ENCODE measurements around the gene JUND. TPM values are rescaled to one million over a fixed set of nuclear protein-coding genes. Genes with fewer than 3 reads are reported as not detected.
A peak's percentile ranks its signal among the peaks of the same experiment; 100 is the strongest.

JUND gene
- polyA plus RNA-seq, 2 of the 4 experiments (the other 2 are of a cell fraction) = 65.1 to 68.9 TPM

- H3K4me3 ChIP-seq = peak overlapping the region; percentile 97
- ATAC-seq (peak; percentile 9 to 33; a peak in 5 of 6 replicates), FAIRE-seq (no peak), DNase-seq (ENCODE audit: low read depth in 1 of 2, low spot score in 1 of 2) (peak; percentile 48 to 76)
- H3K4me2 ChIP-seq = peak overlapping the region; percentile 86
- no peak for TF ChIP-seq ZFP36 (IDR thresholded peaks at IDR 0.05; ENCODE audit: borderline replicate concordance, partially characterized antibody)
- TF ChIP-seq TP53 (CRISPR knock-in tag; IDR thresholded peaks at IDR 0.05) = 0 out of 2 replicates have a peak, but pooled peaks have one; percentile 25
- peak; percentile 37; the same call in 1 of the 2 replicates for TF ChIP-seq POLR2A (IDR thresholded peaks at IDR 0.05; ENCODE audit: low read length)
- peak; percentile 60 for TF ChIP-seq MAX (IDR thresholded peaks at IDR 0.05)
- no peak for TF ChIP-seq PHF8 (IDR thresholded peaks at IDR 0.05; ENCODE audit: borderline replicate concordance, low read depth)
- no peak for TF ChIP-seq MYC (IDR thresholded peaks at IDR 0.05; ENCODE audit: borderline replicate concordance, low read length)
- TF ChIP-seq MAZ (IDR thresholded peaks at IDR 0.05; ENCODE audit: borderline replicate concordance, low read depth, low read length) = peak; percentile 94; the same call in 1 of the 2 replicates
- 0 out of 2 replicates have a peak, but pooled peaks have one; percentile 19 for TF ChIP-seq USF2 (IDR thresholded peaks at IDR 0.05)
- no peak for TF ChIP-seq RARB (CRISPR knock-in tag; IDR thresholded peaks at IDR 0.05)
- TF ChIP-seq E2F6 (IDR thresholded peaks at IDR 0.05; ENCODE audit: borderline replicate concordance, low read depth) = no peak
- no peak for TF ChIP-seq EHMT2 (IDR thresholded peaks at IDR 0.05; ENCODE audit: low read depth)
- ChIA-PET POLR2A (interaction anchor here (0.6 to 5.8 kb wide), 18 partner anchors 9 to 564 kb away, joined by 3 to 235 read pairs (median 7); partner anchors contain the start of genes GDF15, LSM4, RAB3A and SSBP4), CTCF (interaction anchor here (0.6 to 10.2 kb wide), 21 partner anchors 11 to 139 kb away, joined by 3 to 158 read pairs (median 6); partner anchors contain the start of genes LSM4, MPV17L2 and SSBP4)
- H3K27ac ChIP-seq = peak overlapping the region; percentile 95 to 99
- H3K9me3 ChIP-seq = no peaks in the 10 kb centered on the region
- peaks cover 35% of the 10 kb centered on the region for H3K4me1 ChIP-seq
- no CpG with 5 or more reads among the region's 111 CpGs for WGBS (ENCODE audit: missing lambda C conversion rate)
Observed at GRCh38 chr19:18280247-18281081, 958 bp downstream of the JUND start.

GRCh38 chr19:18279516-18280246 lies 1.7 kb downstream of the JUND start:
- TF ChIP-seq SMC3 (IDR thresholded peaks at IDR 0.05) (peak; percentile 62), PHF8 (IDR thresholded peaks at IDR 0.05; ENCODE audit: borderline replicate concordance, low read depth) (0 out of 2 replicates have a peak, but pooled peaks have one; percentile 8), EHF (CRISPR knock-in tag; IDR thresholded peaks at IDR 0.05) (no peak), HMGXB4 (CRISPR knock-in tag; IDR thresholded peaks at IDR 0.05; ENCODE audit: borderline replicate concordance) (no peak), JUN (IDR thresholded peaks at IDR 0.05) (peak in 1 of 2 experiments; percentile 61; a peak in 4 of 5 replicates), POLR2AphosphoS2 (conservative IDR thresholded peaks at IDR 0.05; ENCODE audit: low read length) (0 out of 2 replicates have a peak, but pooled peaks have one; percentile 46), CTCF (IDR thresholded peaks at IDR 0.05) (peak; percentile 86), MAX (IDR thresholded peaks at IDR 0.05) (0 out of 2 replicates have a peak, but pooled peaks have one; percentile 10), RAD21 (conservative IDR thresholded peaks at IDR 0.05 in 1 of 2, IDR thresholded peaks at IDR 0.05 in 1 of 2) (peak; percentile 75 to 78)
- POLR2A ChIA-PET = interaction anchor here (0.6 to 5.8 kb wide), 16 partner anchors 10 to 292 kb away, joined by 3 to 235 read pairs (median 10); partner anchors contain the start of genes GDF15, LSM4, RAB3A and SSBP4

More at GRCh38 chr19:18279516-18280246, 1.7 kb downstream of the JUND start:
- FAIRE-seq (no peak), DNase-seq (ENCODE audit: low read depth in 1 of 2, low spot score in 1 of 2) (peak; percentile 65 to 91), ATAC-seq (peak; percentile 21 to 52; a peak in 4 of 6 replicates)
- under 1% methylated on average over 46 of the region's 55 CpGs for WGBS (ENCODE audit: missing lambda C conversion rate)
- no peaks in the 10 kb centered on the region for H3K9me3 ChIP-seq
- peaks cover 42% of the 10 kb centered on the region for H3K4me1 ChIP-seq
- peak overlapping the region; percentile 97 for H3K4me3 ChIP-seq
- H3K27ac ChIP-seq = peak overlapping the region; percentile 95 to 99
- CTCF ChIA-PET = interaction anchor here (0.6 to 10.2 kb wide), 35 partner anchors 11 to 134 kb away, joined by 3 to 158 read pairs (median 5); partner anchors contain the start of genes LSM4, MPV17L2 and PDE4C
- peak overlapping the region; percentile 86 for H3K4me2 ChIP-seq

Measured in A549 (cell line).